ENCODE results near the gene SCARB2.

The SCARB2 gene

GRCh38 chr4:76226418-76226817 lies 12.8 kb upstream of the SCARB2 start:
- no peak for DNase-seq

- DNase-seq, result no peak
Measured at GRCh38 chr4:76224171-76224570, 10.5 kb upstream of the SCARB2 start.

GRCh38 chr4:76219299-76220055 lies 5.9 kb upstream of the SCARB2 start:
- DNase-seq, result no peak

GRCh38 chr4:76216975-76217814 lies 3.6 kb upstream of the SCARB2 start:
- no peak for DNase-seq

- no peak for DNase-seq
Measured at GRCh38 chr4:76216524-76216923, 2.9 kb upstream of the SCARB2 start.

GRCh38 chr4:76215077-76215476 lies 1.5 kb upstream of the SCARB2 start:
- DNase-seq, result no peak

- peak in 3 of 56 donors; percentile 50 to 77 (median 59) for DNase-seq
Measured at GRCh38 chr4:76214177-76214675, 602 bp upstream of the SCARB2 start.

- peak in 37 of 56 donors; percentile 1 to 83 (median 42) for DNase-seq
Measured at GRCh38 chr4:76212851-76213414, 691 bp downstream of the SCARB2 start.

GRCh38 chr4:76211769-76212708 lies 1.6 kb downstream of the SCARB2 start:
- DNase-seq, result peak in 1 of 56 donors; percentile 46

- DNase-seq, result no peak
Measured at GRCh38 chr4:76210452-76210851, 3.2 kb downstream of the SCARB2 start.

GRCh38 chr4:76209881-76210280 lies 3.7 kb downstream of the SCARB2 start:
- DNase-seq, result no peak

- peak in 53 of 56 donors; percentile 7 to 84 (median 63) for DNase-seq
Measured at GRCh38 chr4:76208005-76208765, 5.4 kb downstream of the SCARB2 start.

GRCh38 chr4:76207549-76207948 lies 6.1 kb downstream of the SCARB2 start:
- DNase-seq, result no peak

- peak in 1 of 56 donors; percentile 17 for DNase-seq
Measured at GRCh38 chr4:76206222-76206942, 7.2 kb downstream of the SCARB2 start.

- no peak for DNase-seq
Measured at GRCh38 chr4:76205476-76205875, 8.1 kb downstream of the SCARB2 start.

- no peak for DNase-seq
Measured at GRCh38 chr4:76204936-76205335, 8.7 kb downstream of the SCARB2 start.

- DNase-seq, result no peak
Measured at GRCh38 chr4:76203541-76203940, 10.1 kb downstream of the SCARB2 start.

- DNase-seq, result no peak
Measured at GRCh38 chr4:76201276-76201675, 12.3 kb downstream of the SCARB2 start.

- DNase-seq, result no peak
Measured at GRCh38 chr4:76200771-76201231, 12.8 kb downstream of the SCARB2 start.

Data from nucleus accumbens (tissue), 56 donors.